Ovary (tissue), 3 donors: ENCODE results near the gene ARG1.

ENCODE experiments used
- CTCF ChIP-seq, 3 donors: fragments of 450-650 bp in 2 of 3; fragments of 200-600 bp in 1 of 3; IDR thresholded peaks; one replicate each; pipeline versions ENCODE4 v1.5.1 to v1.8.0; 2016 to 2022; ENCODE audit warnings: antibody characterized with exemption in 3 of 3, mild to moderate bottlenecking in 1 of 3
- POLR2A ChIP-seq: fragments of 450-650 bp; IDR thresholded peaks from one replicate; pipeline ENCODE4 v1.6.1; 2017; ENCODE audit warnings: antibody characterized with exemption, mild to moderate bottlenecking, moderate library complexity
- donor health status: DM: no; HTN: no; CAD: no.

DNA sequence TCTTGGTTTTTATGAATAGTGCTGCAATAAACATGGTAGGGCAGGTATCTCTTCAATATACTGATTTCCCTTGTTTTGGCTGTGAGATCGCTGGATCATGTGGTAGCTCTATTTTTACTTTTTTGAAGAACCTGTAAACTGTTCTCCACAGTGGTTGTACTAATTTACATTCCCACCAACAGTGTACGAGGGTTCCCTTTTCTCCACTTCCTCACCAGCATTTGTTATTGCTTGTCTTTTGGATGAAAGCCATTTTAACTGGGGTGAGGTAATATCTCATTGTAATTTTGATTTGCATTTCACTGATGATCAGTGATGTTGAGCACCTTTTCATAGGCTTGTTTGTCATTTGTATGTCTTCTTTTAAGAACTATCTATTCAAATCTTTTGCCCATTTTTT, 8.0 kb upstream of the ARG1 start:
- TF ChIP-seq CTCF (IDR thresholded peaks at IDR 0.05) (no peak), POLR2A (no peak)
